HEK293 (cell line): Measurements from ENCODE around the gene CLASP1.

Source experiments
- CTCF ChIA-PET: fragments of 350-600 bp; formaldehyde crosslinking; extraction: SDS; loops from one replicate; lab custom pipeline; 2021; ENCODE audit warnings: antibody characterized with exemption; lab: Yijun Ruan, JAX
- POLR2A ChIA-PET: fragments of 300-600 bp; formaldehyde crosslinking; extraction: SDS; loops from one replicate; lab custom pipeline; 2020; ENCODE audit warnings: antibody characterized with exemption, inconsistent platforms; lab: Yijun Ruan, JAX
- H3K27ac ChIP-seq: fragments of 200-500 bp; sonication (Bioruptor generic); 2 replicates; pipeline ENCODE4 v1.5.1; 2014; ENCODE audit warnings: low read depth, low read length, control low read depth, inconsistent platforms; ENCODE audit errors: extremely low read depth
- H3K36me3 ChIP-seq, 2 experiments: fragments of 200-500 bp in 1 of 2; sonication (Bioruptor generic) in 1 of 2; 1 replicate in 1 of 2; 2 replicates in 1 of 2; pipeline ENCODE4 v1.5.1; 2014 to 2017; ENCODE audit warnings: inconsistent platforms in 2 of 2, low read length in 2 of 2; ENCODE audit not compliant: control insufficient read depth in 2 of 2, insufficient read depth in 1 of 2
- H3K4me1 ChIP-seq: fragments of 200-500 bp; sonication (Bioruptor generic); 2 replicates; pipeline ENCODE4 v1.5.1; 2014; ENCODE audit warnings: mild to moderate bottlenecking, low read length, inconsistent platforms; ENCODE audit not compliant: control insufficient read depth, insufficient read depth
- H3K4me3 ChIP-seq: 2 replicates; pipeline ENCODE4 v1.5.1; 2011; ENCODE audit warnings: low read depth, mild to moderate bottlenecking, control low read depth, low read length, moderate library complexity
- H3K9me3 ChIP-seq: fragments of 200-500 bp; sonication (Bioruptor generic); 2 replicates; pipeline ENCODE4 v1.5.1; 2014; ENCODE audit warnings: low read depth, low read length, inconsistent platforms; ENCODE audit not compliant: control insufficient read depth, insufficient read depth
- EGR2 ChIP-seq: fragments of 450-650 bp; formaldehyde crosslinking; IDR thresholded peaks from 2 replicates; pipeline ENCODE4 v1.5.1; 2016; ENCODE audit warnings: low read depth, missing biosample characterization, missing genetic modification characterization
- GLI2 ChIP-seq: fragments of 450-650 bp; formaldehyde crosslinking; IDR thresholded peaks from 2 replicates; pipeline ENCODE4; 2017; ENCODE audit warnings: missing biosample characterization, missing genetic modification characterization, low read depth, borderline replicate concordance
- KLF1 ChIP-seq: fragments of 450-650 bp; formaldehyde crosslinking; IDR thresholded peaks from 2 replicates; pipeline ENCODE4 v1.5.1; 2016; ENCODE audit warnings: missing biosample characterization, missing genetic modification characterization
- OSR2 ChIP-seq: fragments of 450-650 bp; formaldehyde crosslinking; IDR thresholded peaks from 2 replicates; pipeline ENCODE4 v1.5.1; 2016; ENCODE audit warnings: missing biosample characterization, missing genetic modification characterization
- REPIN1 ChIP-seq: fragments of 450-650 bp; formaldehyde crosslinking; IDR thresholded peaks from 2 replicates; pipeline ENCODE4 v1.5.1; 2017; ENCODE audit warnings: missing biosample characterization, missing genetic modification characterization, low read depth
- SCRT2 ChIP-seq: fragments of 450-650 bp; formaldehyde crosslinking; IDR thresholded peaks from 2 replicates; pipeline ENCODE4 v1.5.1; 2016; ENCODE audit warnings: missing biosample characterization, missing genetic modification characterization
- SP3 ChIP-seq: fragments of 450-650 bp; formaldehyde crosslinking; IDR thresholded peaks from 2 replicates; pipeline ENCODE4 v1.5.1; 2016; ENCODE audit warnings: missing biosample characterization, missing genetic modification characterization
- WT1 ChIP-seq: fragments of 450-650 bp; formaldehyde crosslinking; IDR thresholded peaks from 2 replicates; pipeline ENCODE4 v1.5.1; 2016; ENCODE audit warnings: missing biosample characterization, missing genetic modification characterization
- YY1 ChIP-seq: fragments of 450-650 bp; formaldehyde crosslinking; IDR thresholded peaks from 2 replicates; pipeline ENCODE4 v1.5.1; 2018; ENCODE audit warnings: missing biosample characterization, missing genetic modification characterization
- YY2 ChIP-seq: fragments of 450-650 bp; formaldehyde crosslinking; IDR thresholded peaks from 2 replicates; pipeline ENCODE4 v1.5.1; 2016; ENCODE audit warnings: missing biosample characterization, missing genetic modification characterization
- ZFP37 ChIP-seq: fragments of 450-650 bp; formaldehyde crosslinking; IDR thresholded peaks from 2 replicates; pipeline ENCODE4 v1.5.1; 2016; ENCODE audit warnings: missing biosample characterization, missing genetic modification characterization
- ZFP69B ChIP-seq: fragments of 450-650 bp; formaldehyde crosslinking; IDR thresholded peaks from 2 replicates; pipeline ENCODE4 v1.5.1; 2016; ENCODE audit warnings: missing biosample characterization, missing genetic modification characterization
- ZNF174 ChIP-seq: fragments of 450-650 bp; formaldehyde crosslinking; IDR thresholded peaks from 2 replicates; pipeline ENCODE4 v1.5.0; 2017; ENCODE audit warnings: missing biosample characterization, mild to moderate bottlenecking, missing genetic modification characterization
- ZNF223 ChIP-seq: fragments of 450-650 bp; formaldehyde crosslinking; IDR thresholded peaks from 2 replicates; pipeline ENCODE4 v1.5.1; 2016; ENCODE audit warnings: missing biosample characterization, missing genetic modification characterization
- ZNF341 ChIP-seq: fragments of 450-650 bp; formaldehyde crosslinking; IDR thresholded peaks from 2 replicates; pipeline ENCODE4; 2016; ENCODE audit warnings: low read depth, missing biosample characterization, missing genetic modification characterization
- ZNF530 ChIP-seq: fragments of 450-650 bp; formaldehyde crosslinking; IDR thresholded peaks from 2 replicates; pipeline ENCODE4 v1.5.1; 2016; ENCODE audit warnings: low read depth, missing biosample characterization, missing genetic modification characterization
- ZNF610 ChIP-seq: fragments of 450-650 bp; formaldehyde crosslinking; IDR thresholded peaks from 2 replicates; pipeline ENCODE4 v1.5.1; 2016; ENCODE audit warnings: missing biosample characterization, missing genetic modification characterization, borderline replicate concordance
- ZNF654 ChIP-seq: fragments of 450-650 bp; formaldehyde crosslinking; IDR thresholded peaks from 2 replicates; pipeline ENCODE4 v1.5.1; 2016; ENCODE audit warnings: low read depth, missing biosample characterization, missing genetic modification characterization
- ZNF670 ChIP-seq: fragments of 450-650 bp; formaldehyde crosslinking; IDR thresholded peaks from 2 replicates; pipeline ENCODE4 v1.5.1; 2016; ENCODE audit warnings: missing biosample characterization, missing genetic modification characterization, low read depth
- ZSCAN4 ChIP-seq: fragments of 450-650 bp; formaldehyde crosslinking; IDR thresholded peaks from 2 replicates; pipeline ENCODE4 v1.5.1; 2017; ENCODE audit warnings: missing biosample characterization, missing genetic modification characterization
- ZXDB ChIP-seq: fragments of 450-650 bp; formaldehyde crosslinking; IDR thresholded peaks from 2 replicates; pipeline ENCODE4 v1.5.1; 2016; ENCODE audit warnings: missing biosample characterization, missing genetic modification characterization
- TF ChIP-seq, protein P1 (sequence below): fragments of 450-650 bp; formaldehyde crosslinking; IDR thresholded peaks from 2 replicates; pipeline ENCODE4 v1.5.1; 2017; ENCODE audit warnings: missing biosample characterization, missing genetic modification characterization
- TF ChIP-seq, protein P2 (sequence below): fragments of 450-650 bp; formaldehyde crosslinking; IDR thresholded peaks from 2 replicates; pipeline ENCODE4 v1.5.1; 2016; ENCODE audit warnings: missing biosample characterization, missing genetic modification characterization
- TF ChIP-seq, protein P3 (sequence below): fragments of 450-650 bp; formaldehyde crosslinking; IDR thresholded peaks from 2 replicates; pipeline ENCODE4 v1.5.1; 2016; ENCODE audit warnings: missing biosample characterization, missing genetic modification characterization
- TF ChIP-seq, protein P4 (sequence below): fragments of 450-650 bp; formaldehyde crosslinking; IDR thresholded peaks from 2 replicates; pipeline ENCODE4 v1.5.1; 2016; ENCODE audit warnings: missing biosample characterization, missing genetic modification characterization, borderline replicate concordance

Gene CLASP1

DNA sequence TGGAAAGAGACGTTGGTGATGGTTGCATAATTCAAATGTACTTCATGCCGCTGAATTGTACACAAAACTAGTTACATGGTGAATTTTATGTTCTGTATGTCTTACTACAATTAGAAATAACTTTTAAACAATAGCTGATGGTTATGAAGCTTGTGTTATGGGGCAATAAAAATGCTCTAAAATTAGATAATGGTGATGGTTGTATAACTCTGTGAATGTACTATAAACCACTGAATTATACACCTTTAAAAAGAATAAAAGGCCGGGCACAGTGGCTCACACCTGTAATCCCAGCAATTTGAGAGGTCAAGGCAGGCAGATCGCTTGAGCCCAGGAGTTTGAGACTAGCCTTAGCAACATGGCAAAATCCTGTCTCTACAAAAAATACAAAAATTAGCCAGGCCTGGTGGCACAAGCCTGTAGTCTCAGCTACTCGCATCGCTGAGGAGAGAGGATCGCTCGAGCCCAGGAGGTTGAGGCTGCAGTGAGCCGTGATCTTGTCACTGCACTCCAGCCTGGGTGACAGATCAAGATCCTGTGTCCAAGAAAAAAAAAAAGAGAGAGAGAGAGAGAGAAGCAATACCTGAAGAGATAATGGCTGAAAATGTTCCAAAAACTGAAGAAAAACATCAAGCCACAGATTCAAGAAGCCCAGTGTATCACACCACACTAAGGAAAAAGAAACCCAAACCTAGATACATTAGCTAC is 112.3 kb downstream of the CLASP1 start:
- Histone ChIP-seq H3K27ac (no peak overlapping the region), H3K4me1 (peaks cover 14% of the 10 kb centered on the region), H3K36me3 (no peaks in the 10 kb centered on the region), H3K9me3 (no peaks in the 10 kb centered on the region), H3K4me3 (no peak overlapping the region)
- CTCF ChIA-PET = interaction anchor here (0.5 to 0.7 kb wide), 3 partner anchors 16 to 181 kb away, joined by 3 read pairs; no protein-coding TSS in a partner anchor
- no peak for TF ChIP-seq WT1
- TF ChIP-seq, protein P1, sequence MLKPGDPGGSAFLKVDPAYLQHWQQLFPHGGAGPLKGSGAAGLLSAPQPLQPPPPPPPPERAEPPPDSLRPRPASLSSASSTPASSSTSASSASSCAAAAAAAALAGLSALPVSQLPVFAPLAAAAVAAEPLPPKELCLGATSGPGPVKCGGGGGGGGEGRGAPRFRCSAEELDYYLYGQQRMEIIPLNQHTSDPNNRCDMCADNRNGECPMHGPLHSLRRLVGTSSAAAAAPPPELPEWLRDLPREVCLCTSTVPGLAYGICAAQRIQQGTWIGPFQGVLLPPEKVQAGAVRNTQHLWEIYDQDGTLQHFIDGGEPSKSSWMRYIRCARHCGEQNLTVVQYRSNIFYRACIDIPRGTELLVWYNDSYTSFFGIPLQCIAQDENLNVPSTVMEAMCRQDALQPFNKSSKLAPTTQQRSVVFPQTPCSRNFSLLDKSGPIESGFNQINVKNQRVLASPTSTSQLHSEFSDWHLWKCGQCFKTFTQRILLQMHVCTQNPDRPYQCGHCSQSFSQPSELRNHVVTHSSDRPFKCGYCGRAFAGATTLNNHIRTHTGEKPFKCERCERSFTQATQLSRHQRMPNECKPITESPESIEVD = peak; percentile 76
- POLR2A ChIA-PET = no interaction called here

DNA sequence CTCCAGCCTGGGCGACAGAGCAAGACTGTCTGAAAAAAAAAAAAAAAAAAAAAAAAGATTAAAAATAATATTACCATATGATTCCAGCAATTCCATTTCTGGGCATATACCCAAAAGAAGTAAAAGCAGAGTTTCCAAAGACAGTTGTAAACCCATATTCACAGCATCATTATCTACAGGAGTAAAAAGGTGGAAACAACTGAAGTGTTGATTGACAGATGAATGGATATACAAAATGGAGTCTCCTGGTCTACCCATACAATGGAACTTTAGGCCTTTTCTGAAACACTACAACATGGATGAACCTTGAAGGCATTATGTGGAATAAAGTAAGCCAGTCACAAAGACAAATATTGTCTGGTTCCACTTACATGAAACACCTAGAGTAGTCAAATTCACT is 112.9 kb downstream of the CLASP1 start:
- ChIA-PET POLR2A (no interaction called here), CTCF (no interaction called here)
- no peak overlapping the region for H3K4me3 ChIP-seq
- H3K9me3 ChIP-seq = no peaks in the 10 kb centered on the region
- H3K27ac ChIP-seq = no peak overlapping the region
- TF ChIP-seq, protein P2, sequence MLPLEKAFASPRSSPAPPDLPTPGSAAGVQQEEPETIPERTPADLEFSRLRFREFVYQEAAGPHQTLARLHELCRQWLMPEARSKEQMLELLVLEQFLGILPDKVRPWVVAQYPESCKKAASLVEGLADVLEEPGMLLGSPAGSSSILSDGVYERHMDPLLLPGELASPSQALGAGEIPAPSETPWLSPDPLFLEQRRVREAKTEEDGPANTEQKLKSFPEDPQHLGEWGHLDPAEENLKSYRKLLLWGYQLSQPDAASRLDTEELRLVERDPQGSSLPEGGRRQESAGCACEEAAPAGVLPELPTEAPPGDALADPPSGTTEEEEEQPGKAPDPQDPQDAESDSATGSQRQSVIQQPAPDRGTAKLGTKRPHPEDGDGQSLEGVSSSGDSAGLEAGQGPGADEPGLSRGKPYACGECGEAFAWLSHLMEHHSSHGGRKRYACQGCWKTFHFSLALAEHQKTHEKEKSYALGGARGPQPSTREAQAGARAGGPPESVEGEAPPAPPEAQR (tag by site-specific recombination) = no peak
- TF ChIP-seq GLI2 (tag by site-specific recombination) (no peak), ZNF223 (tag by site-specific recombination) (no peak), SCRT2 (tag by site-specific recombination) (no peak), YY1 (tag by site-specific recombination) (no peak), KLF1 (tag by site-specific recombination) (no peak), YY2 (tag by site-specific recombination) (no peak), ZXDB (no peak), ZNF670 (tag by site-specific recombination) (no peak), ZNF610 (tag by site-specific recombination) (no peak), REPIN1 (no peak), ZNF530 (tag by site-specific recombination) (no peak), OSR2 (no peak), ZNF654 (tag by site-specific recombination) (no peak)
- TF ChIP-seq, protein P3, sequence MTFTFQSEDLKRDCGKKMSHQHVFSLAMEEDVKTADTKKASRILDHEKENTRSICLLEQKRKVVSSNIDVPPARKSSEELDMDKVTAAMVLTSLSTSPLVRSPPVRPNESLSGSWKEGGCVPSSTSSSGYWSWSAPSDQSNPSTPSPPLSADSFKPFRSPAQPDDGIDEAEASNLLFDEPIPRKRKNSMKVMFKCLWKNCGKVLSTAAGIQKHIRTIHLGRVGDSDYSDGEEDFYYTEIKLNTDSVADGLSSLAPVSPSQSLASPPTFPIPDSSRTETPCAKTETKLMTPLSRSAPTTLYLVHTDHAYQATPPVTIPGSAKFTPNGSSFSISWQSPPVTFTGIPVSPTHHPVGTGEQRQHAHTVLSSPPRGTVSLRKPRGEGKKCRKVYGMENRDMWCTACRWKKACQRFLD = no peak
- no peaks in the 10 kb centered on the region for H3K36me3 ChIP-seq
- H3K4me1 ChIP-seq = peaks cover 17% of the 10 kb centered on the region

- Histone ChIP-seq H3K27ac (no peak overlapping the region), H3K36me3 (no peaks in the 10 kb centered on the region), H3K4me1 (peaks cover 15% of the 10 kb centered on the region), H3K4me3 (no peak overlapping the region), H3K9me3 (no peaks in the 10 kb centered on the region)
- ChIA-PET POLR2A (no interaction called here), CTCF (no interaction called here)
- TF ChIP-seq ZFP37 (tag by site-specific recombination) = no peak
- TF ChIP-seq, protein P4, sequence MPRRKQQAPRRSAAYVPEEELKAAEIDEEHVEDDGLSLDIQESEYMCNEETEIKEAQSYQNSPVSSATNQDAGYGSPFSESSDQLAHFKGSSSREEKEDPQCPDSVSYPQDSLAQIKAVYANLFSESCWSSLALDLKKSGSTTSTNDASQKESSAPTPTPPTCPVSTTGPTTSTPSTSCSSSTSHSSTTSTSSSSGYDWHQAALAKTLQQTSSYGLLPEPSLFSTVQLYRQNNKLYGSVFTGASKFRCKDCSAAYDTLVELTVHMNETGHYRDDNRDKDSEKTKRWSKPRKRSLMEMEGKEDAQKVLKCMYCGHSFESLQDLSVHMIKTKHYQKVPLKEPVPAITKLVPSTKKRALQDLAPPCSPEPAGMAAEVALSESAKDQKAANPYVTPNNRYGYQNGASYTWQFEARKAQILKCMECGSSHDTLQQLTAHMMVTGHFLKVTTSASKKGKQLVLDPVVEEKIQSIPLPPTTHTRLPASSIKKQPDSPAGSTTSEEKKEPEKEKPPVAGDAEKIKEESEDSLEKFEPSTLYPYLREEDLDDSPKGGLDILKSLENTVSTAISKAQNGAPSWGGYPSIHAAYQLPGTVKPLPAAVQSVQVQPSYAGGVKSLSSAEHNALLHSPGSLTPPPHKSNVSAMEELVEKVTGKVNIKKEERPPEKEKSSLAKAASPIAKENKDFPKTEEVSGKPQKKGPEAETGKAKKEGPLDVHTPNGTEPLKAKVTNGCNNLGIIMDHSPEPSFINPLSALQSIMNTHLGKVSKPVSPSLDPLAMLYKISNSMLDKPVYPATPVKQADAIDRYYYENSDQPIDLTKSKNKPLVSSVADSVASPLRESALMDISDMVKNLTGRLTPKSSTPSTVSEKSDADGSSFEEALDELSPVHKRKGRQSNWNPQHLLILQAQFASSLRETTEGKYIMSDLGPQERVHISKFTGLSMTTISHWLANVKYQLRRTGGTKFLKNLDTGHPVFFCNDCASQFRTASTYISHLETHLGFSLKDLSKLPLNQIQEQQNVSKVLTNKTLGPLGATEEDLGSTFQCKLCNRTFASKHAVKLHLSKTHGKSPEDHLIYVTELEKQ (tag by site-specific recombination) = no peak
- no peak for TF ChIP-seq ZSCAN4 (tag by site-specific recombination)
- TF ChIP-seq ZFP69B (tag by site-specific recombination) = no peak
- TF ChIP-seq YY1 (tag by site-specific recombination) = no peak
- no peak for TF ChIP-seq ZNF341 (tag by site-specific recombination)
- no peak for TF ChIP-seq SP3 (tag by site-specific recombination)
- no peak for TF ChIP-seq ZNF174
- no peak for TF ChIP-seq EGR2 (tag by site-specific recombination)
These were observed 115.3 kb downstream of the CLASP1 start for GRCh38 chr2:121534007-121534406.
